BLaER1 treated with 17β-estradiol and CSF1 and Interleukin-3, amounts not matched to agents 10 nM and 100 nM (cell line): Measurements from ENCODE around the gene HMGXB4.
"Not testable (repeated sequence)": the region's sequence is repeated elsewhere in the genome, so short reads cannot be mapped to it uniquely, and the experiment has no call there.

Experiments used
- H3K27ac ChIP-seq, 11 experiments: shearing (Covaris generic); formaldehyde crosslinking; 2 replicates each; pipeline ENCODE4 v1.8.1; 2022
- H3K27me3 ChIP-seq, 11 experiments: shearing (Covaris generic); formaldehyde crosslinking; 2 replicates each; pipeline ENCODE4 v1.8.1; 2022
- H3K36me3 ChIP-seq, 11 experiments: shearing (Covaris generic); formaldehyde crosslinking; 2 replicates each; pipeline ENCODE4 v1.8.1; 2022
- H3K4me1 ChIP-seq, 10 experiments: shearing (Covaris generic); formaldehyde crosslinking; 2 replicates each; pipeline ENCODE4 v1.8.1; 2022
- H3K4me2 ChIP-seq, 11 experiments: shearing (Covaris generic); formaldehyde crosslinking; 2 replicates each; pipeline ENCODE4 v1.8.1; 2022
- H3K4me3 ChIP-seq, 10 experiments: shearing (Covaris generic); formaldehyde crosslinking; 2 replicates each; pipeline ENCODE4 v1.8.1; 2022
- H3K9ac ChIP-seq, 11 experiments: shearing (Covaris generic); formaldehyde crosslinking; 2 replicates each; pipeline ENCODE4 v1.8.1; 2022
- H3K9me3 ChIP-seq, 11 experiments: shearing (Covaris generic); formaldehyde crosslinking; replicated peaks in 1 of 11; 2 replicates each; pipeline ENCODE4 v1.8.1; 2022
- H4K20me1 ChIP-seq, 11 experiments: shearing (Covaris generic); formaldehyde crosslinking; 2 replicates each; pipeline ENCODE4 v1.8.1; 2022
- Cebpa-rat ChIP-seq, 11 experiments: shearing (Covaris generic); IDR thresholded peaks; 2 replicates each; pipeline ENCODE4 v1.8.1; 2022

HMGXB4 gene

DNA sequence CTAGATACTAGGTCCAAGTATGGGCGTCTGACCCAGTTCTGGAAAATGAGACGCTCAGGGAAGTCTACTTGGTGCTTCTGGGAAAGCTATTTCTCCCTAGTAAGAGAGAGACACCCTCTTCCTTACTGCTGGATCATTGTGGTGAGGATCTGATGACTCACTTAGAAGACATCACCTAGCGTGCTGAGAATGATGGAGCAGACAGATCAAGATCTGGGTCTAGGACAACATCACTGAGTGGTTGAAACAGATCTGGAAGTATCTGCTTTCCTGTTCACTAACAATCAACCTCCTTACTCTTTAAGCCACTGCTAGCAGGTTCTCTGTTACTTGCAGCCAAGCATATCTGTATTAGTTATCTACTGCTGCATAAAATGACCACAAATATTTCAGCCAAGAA, 38.3 kb upstream of the HMGXB4 start:
- no peaks in the 10 kb centered on the region; a peak in 1 of 22 replicates for H4K20me1 ChIP-seq
- 0 out of 20 replicates have a peak, but pooled peaks cover 0 to 3% (median 0%) of the 10 kb centered on the region in 10 experiments for H3K4me1 ChIP-seq
- no peak overlapping the region for H3K4me3 ChIP-seq
- no peaks in the 10 kb centered on the region for H3K36me3 ChIP-seq
- no peak overlapping the region for H3K9ac ChIP-seq
- H3K4me2 ChIP-seq: no peak overlapping the region
- TF ChIP-seq Cebpa-rat (IDR thresholded peaks at IDR 0.05): no peak
- H3K27ac ChIP-seq: no peak overlapping the region
- H3K9me3 ChIP-seq: peaks cover 0 to 16% (median 0%) of the 10 kb centered on the region in 11 experiments; a peak in 7 of 22 replicates
- H3K27me3 ChIP-seq: no peaks in the 10 kb centered on the region

GRCh38 chr22:35220221-35220620, 37.1 kb upstream of the HMGXB4 start:
- H3K9me3 ChIP-seq: peaks cover 0 to 8% (median 0%) of the 10 kb centered on the region in 11 experiments; a peak in 6 of 22 replicates
- no peak overlapping the region for H3K27ac ChIP-seq
- H3K4me1 ChIP-seq: 0 out of 20 replicates have a peak, but pooled peaks cover 0 to 3% (median 0%) of the 10 kb centered on the region in 10 experiments
- H3K4me2 ChIP-seq: no peak overlapping the region
- H4K20me1 ChIP-seq: no peaks in the 10 kb centered on the region; a peak in 1 of 22 replicates
- H3K9ac ChIP-seq: no peak overlapping the region
- H3K36me3 ChIP-seq: no peaks in the 10 kb centered on the region
- no peak overlapping the region for H3K4me3 ChIP-seq
- no peaks in the 10 kb centered on the region for H3K27me3 ChIP-seq
- TF ChIP-seq Cebpa-rat (IDR thresholded peaks at IDR 0.05): no peak

DNA sequence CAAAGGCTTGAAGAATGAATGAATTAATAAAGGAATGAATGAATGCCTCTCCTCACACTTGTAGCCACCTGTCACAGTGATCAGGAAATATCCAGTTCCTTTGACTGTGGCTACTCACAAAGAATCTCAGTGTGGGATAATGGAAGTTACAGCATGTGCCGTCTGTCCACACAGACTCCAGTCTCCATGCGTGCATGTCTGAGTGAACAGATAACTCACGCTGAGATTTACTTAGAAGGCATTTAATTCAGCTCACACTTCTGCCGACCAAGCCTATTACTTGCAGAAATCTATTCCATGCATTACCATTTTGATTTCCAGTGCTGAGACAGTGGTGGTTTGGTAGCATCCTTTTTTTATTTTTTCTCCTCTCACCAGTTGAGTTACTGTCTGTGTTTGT, 32.3 kb upstream of the HMGXB4 start:
- H3K4me1 ChIP-seq: peaks cover 5 to 16% (median 8%) of the 10 kb centered on the region in 10 experiments; a peak in 16 of 20 replicates
- H3K9ac ChIP-seq: no peak overlapping the region
- no peak for TF ChIP-seq Cebpa-rat (IDR thresholded peaks at IDR 0.05)
- no peaks in the 10 kb centered on the region for H3K36me3 ChIP-seq
- H3K4me3 ChIP-seq: no peak overlapping the region
- no peak overlapping the region for H3K27ac ChIP-seq
- H4K20me1 ChIP-seq: no peaks in the 10 kb centered on the region
- peaks cover 0 to 4% (median 0%) of the 10 kb centered on the region in 11 experiments; a peak in 4 of 22 replicates for H3K9me3 ChIP-seq
- H3K4me2 ChIP-seq: no peak overlapping the region
- H3K27me3 ChIP-seq: no peaks in the 10 kb centered on the region

- Histone ChIP-seq H3K27ac (no peak overlapping the region), H3K4me2 (peak overlapping the region in 10 of 11 experiments; percentile 15 to 68 (median 33); a peak in 16 of 22 replicates), H3K9me3 (peaks cover 0 to 4% (median 0%) of the 10 kb centered on the region in 11 experiments; a peak in 4 of 22 replicates), H3K27me3 (no peaks in the 10 kb centered on the region), H3K4me3 (no peak overlapping the region), H3K4me1 (peaks cover 5 to 16% (median 8%) of the 10 kb centered on the region in 10 experiments; a peak in 16 of 20 replicates), H4K20me1 (no peaks in the 10 kb centered on the region), H3K36me3 (no peaks in the 10 kb centered on the region), H3K9ac (no peak overlapping the region)
- TF ChIP-seq Cebpa-rat (IDR thresholded peaks at IDR 0.05): no peak
Measured at GRCh38 chr22:35226958-35227647, 30.2 kb upstream of the HMGXB4 start.

DNA sequence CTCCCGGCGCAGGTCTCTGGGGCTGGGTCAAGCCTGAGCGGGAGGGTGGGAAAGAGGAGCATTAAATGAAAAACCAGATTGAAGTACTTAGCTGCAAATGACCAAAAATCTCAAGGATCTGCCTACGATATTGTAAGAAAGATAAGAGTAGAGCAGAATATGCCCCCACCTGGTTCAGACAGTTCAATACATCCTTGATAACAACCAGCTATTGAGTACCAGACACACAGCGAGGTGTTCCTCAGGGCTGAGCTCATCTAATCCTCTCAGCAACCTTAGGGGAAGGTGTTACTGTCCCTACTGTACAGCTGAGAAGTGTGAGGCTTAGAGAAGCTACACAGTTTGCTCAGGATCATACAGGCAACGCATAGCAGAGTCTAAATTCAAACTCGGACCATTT, 27.4 kb upstream of the HMGXB4 start:
- H3K4me3 ChIP-seq: no peak overlapping the region
- no peaks in the 10 kb centered on the region for H4K20me1 ChIP-seq
- peaks cover 0 to 7% (median 0%) of the 10 kb centered on the region in 11 experiments; a peak in 7 of 22 replicates for H3K9me3 ChIP-seq
- H3K27me3 ChIP-seq: no peaks in the 10 kb centered on the region
- TF ChIP-seq Cebpa-rat (IDR thresholded peaks at IDR 0.05): no peak
- H3K36me3 ChIP-seq: no peaks in the 10 kb centered on the region
- no peak overlapping the region for H3K4me2 ChIP-seq
- H3K4me1 ChIP-seq: peaks cover 5 to 13% (median 8%) of the 10 kb centered on the region in 10 experiments; a peak in 16 of 20 replicates
- no peak overlapping the region for H3K27ac ChIP-seq
- H3K9ac ChIP-seq: no peak overlapping the region

- Histone ChIP-seq H3K9me3 (peaks cover 0 to 11% (median 0%) of the 10 kb centered on the region in 11 experiments; a peak in 8 of 22 replicates), H3K4me3 (no peak overlapping the region), H3K27ac (no peak overlapping the region), H3K4me1 (peaks cover 5 to 13% (median 8%) of the 10 kb centered on the region in 10 experiments; a peak in 16 of 20 replicates), H3K4me2 (no peak overlapping the region), H3K9ac (no peak overlapping the region), H4K20me1 (no peaks in the 10 kb centered on the region), H3K27me3 (no peaks in the 10 kb centered on the region), H3K36me3 (no peaks in the 10 kb centered on the region)
- TF ChIP-seq Cebpa-rat (IDR thresholded peaks at IDR 0.05): no peak
Measured at GRCh38 chr22:35230417-35230816, 26.9 kb upstream of the HMGXB4 start.

DNA sequence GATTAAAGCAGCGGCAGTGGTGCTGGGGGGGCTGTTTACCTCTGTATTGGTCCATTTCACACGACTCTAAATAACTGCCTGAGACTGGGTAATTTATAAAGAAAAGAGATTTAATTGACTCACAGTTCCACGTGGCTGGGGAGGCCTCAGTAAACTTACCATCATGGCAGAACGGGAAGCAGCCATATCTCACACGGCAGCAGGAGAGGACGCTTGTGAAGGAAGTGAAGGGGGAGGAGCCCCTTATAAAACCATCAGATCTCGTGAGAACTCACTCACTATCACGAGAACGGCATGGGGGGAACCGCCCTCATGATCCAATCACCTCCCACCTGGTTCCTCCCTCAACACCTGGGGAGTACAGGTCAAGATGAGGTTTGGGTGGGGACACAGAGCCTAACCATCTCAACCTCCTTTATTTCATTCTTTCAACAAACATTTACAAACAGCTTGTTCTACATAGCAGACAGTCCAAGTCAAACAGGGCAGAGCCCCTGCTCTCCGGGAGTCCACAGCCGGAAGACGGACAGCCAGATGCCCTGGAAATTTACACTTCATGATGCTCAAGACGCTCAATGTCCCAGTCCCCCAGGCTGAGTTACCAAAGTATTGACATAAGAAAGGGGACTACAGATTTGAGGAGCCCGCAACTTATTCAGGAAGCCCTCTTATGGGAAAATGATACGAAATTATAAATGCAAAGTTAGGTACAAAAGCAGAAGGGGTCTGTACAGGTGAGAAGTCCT, 26.3 kb upstream of the HMGXB4 start:
- Histone ChIP-seq H3K4me3 (no peak overlapping the region), H3K9ac (no peak overlapping the region), H3K4me2 (no peak overlapping the region), H3K36me3 (no peaks in the 10 kb centered on the region), H3K27ac (no peak overlapping the region), H3K9me3 (peaks cover 0 to 15% (median 0%) of the 10 kb centered on the region in 11 experiments; a peak in 8 of 22 replicates), H3K4me1 (peaks cover 5 to 13% (median 8%) of the 10 kb centered on the region in 10 experiments; a peak in 16 of 20 replicates), H3K27me3 (no peaks in the 10 kb centered on the region), H4K20me1 (no peaks in the 10 kb centered on the region)
- no peak for TF ChIP-seq Cebpa-rat (IDR thresholded peaks at IDR 0.05)

GRCh38 chr22:35231585-35232084, 25.7 kb upstream of the HMGXB4 start:
- H3K4me3 ChIP-seq: no peak overlapping the region
- H3K4me2 ChIP-seq: no peak overlapping the region
- H3K27me3 ChIP-seq: no peaks in the 10 kb centered on the region
- H3K36me3 ChIP-seq: no peaks in the 10 kb centered on the region
- peaks cover 0 to 15% (median 0%) of the 10 kb centered on the region in 11 experiments; a peak in 8 of 22 replicates for H3K9me3 ChIP-seq
- no peak for TF ChIP-seq Cebpa-rat (IDR thresholded peaks at IDR 0.05)
- H3K4me1 ChIP-seq: peaks cover 5 to 13% (median 8%) of the 10 kb centered on the region in 10 experiments; a peak in 16 of 20 replicates
- H4K20me1 ChIP-seq: no peaks in the 10 kb centered on the region
- H3K9ac ChIP-seq: no peak overlapping the region
- no peak overlapping the region for H3K27ac ChIP-seq

DNA sequence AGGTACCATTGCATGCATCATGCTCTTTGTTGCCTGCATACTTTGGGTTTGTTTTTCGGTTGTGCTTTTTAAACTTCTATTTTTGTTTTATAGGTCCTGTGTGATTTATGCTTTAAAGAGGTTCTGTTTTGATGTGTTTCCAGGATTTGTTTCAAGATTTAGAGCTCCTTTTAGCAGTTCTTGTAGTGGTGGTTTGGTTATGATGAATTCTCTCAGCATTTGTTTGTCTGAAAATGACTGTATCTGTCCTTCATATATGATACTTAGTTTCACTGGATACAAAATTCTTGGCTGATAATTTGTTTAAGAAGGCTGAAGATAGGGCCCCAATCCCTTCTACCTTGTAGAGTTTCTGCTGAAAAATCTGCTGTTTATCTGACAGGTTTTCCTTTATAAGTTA, 18.5 kb upstream of the HMGXB4 start:
- not testable (repeated sequence) for H3K4me1 ChIP-seq, H3K4me2 ChIP-seq, H4K20me1 ChIP-seq, H3K9ac ChIP-seq, H3K27ac ChIP-seq, H3K4me3 ChIP-seq, H3K36me3 ChIP-seq, H3K27me3 ChIP-seq
- H3K9me3 ChIP-seq: peaks cover 0 to 23% (median 4%) of the 10 kb centered on the region in 11 experiments; a peak in 7 of 22 replicates

DNA sequence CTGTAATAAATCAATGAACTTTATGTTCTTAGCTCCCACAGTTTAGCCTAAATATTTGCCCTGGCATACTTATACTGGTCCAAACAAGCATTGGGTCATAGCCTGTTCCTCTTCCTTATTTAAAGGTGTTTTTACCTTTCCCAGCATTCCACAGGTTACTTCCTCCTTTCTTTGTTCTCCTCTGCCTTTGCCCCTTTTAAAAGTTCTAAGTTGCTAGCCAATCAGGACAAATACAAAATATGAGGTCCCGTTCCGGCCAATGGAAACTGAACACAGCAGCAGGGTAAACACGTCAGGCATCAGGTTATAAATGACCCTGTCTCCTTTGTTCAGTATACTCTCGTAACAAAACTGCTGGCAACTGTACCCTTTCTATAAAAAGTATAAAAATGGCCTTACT, 12.8 kb upstream of the HMGXB4 start:
- not testable (repeated sequence) for H3K4me2 ChIP-seq, H3K27ac ChIP-seq, H3K36me3 ChIP-seq, H3K9ac ChIP-seq, H3K4me3 ChIP-seq, H3K27me3 ChIP-seq, H3K4me1 ChIP-seq, H4K20me1 ChIP-seq
- peaks cover 0 to 11% (median 2%) of the 10 kb centered on the region in 11 experiments; a peak in 5 of 22 replicates for H3K9me3 ChIP-seq
